Activated T-helper 17 cell treated with anti-CD3 and anti-CD28 coated beads, Interleukin-2, amount 50 U/mL, for 72 hours (primary cell): ENCODE data around the gene IL10RB. TPM values are rescaled to one million over a fixed set of nuclear protein-coding genes. Genes with fewer than 3 reads are reported as not detected.
A peak's percentile ranks its signal among the peaks of the same experiment; 100 is the strongest.

ENCODE experiments used
- ATAC-seq: fragments of 150-1000 bp; cut with Tn5 transposase; replicated peaks from 2 replicates; pipeline ENCODE4 v1.10.0; 2021; ENCODE audit warnings: mild to moderate bottlenecking, moderate library complexity
- H3K27ac Mint-ChIP-seq: one replicate; pipeline ENCODE4 v1.8.0; 2022; ENCODE audit warnings: mixed read lengths
- H3K27me3 Mint-ChIP-seq: one replicate; pipeline ENCODE4 v1.8.0; 2022; ENCODE audit warnings: mixed read lengths
- H3K36me3 Mint-ChIP-seq: one replicate; pipeline ENCODE4 v1.8.0; 2022; ENCODE audit warnings: low read depth, mild to moderate bottlenecking, mixed read lengths
- H3K4me1 Mint-ChIP-seq: one replicate; pipeline ENCODE4 v1.8.0; 2022; ENCODE audit warnings: mixed read lengths
- H3K4me3 Mint-ChIP-seq: one replicate; pipeline ENCODE4 v1.8.0; 2022; ENCODE audit warnings: mild to moderate bottlenecking, mixed read lengths
- H3K9me3 Mint-ChIP-seq: one replicate; pipeline ENCODE4 v1.8.0; 2022; ENCODE audit warnings: mixed read lengths
- total RNA-seq, 2 donors: library from RNA; stranded (reverse); gene quantifications; one replicate each; pipeline ENCODE4 v1.2.3, GENCODE V29; 2022

Gene IL10RB
- total RNA-seq, 2 donors from 2014 or later = 30.1 to 46.7 TPM

DNA sequence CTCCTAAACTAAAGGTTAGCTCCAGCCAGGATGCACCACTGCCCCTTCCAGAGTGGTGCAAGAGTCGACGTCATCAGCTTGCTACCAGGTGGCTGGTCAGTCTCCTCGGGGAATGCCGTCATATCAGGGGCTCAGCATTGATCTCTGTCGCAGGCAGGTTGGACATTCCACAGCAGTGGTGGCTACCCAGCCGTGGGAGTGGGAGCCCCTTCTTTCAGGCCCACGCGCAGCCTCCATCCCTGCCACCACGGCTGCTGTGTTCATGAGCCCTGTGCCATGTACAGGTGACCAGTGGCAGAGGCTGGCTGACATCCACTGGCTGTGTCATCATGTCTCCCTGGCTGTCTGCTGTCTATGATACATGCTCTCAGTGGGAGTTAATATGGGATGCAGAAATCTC, 25.5 kb downstream of the IL10RB start:
- Mint-ChIP-seq H3K27ac (no peak overlapping the region), H3K4me3 (no peak overlapping the region), H3K36me3 (peaks cover 71% of the 10 kb centered on the region), H3K4me1 (no peaks in the 10 kb centered on the region), H3K9me3 (no peaks in the 10 kb centered on the region), H3K27me3 (no peaks in the 10 kb centered on the region)
- no peak for ATAC-seq

GRCh38 chr21:33292724-33293123, 26.6 kb downstream of the IL10RB start:
- no peaks in the 10 kb centered on the region for H3K27me3 Mint-ChIP-seq
- peaks cover 71% of the 10 kb centered on the region for H3K36me3 Mint-ChIP-seq
- peaks cover 4% of the 10 kb centered on the region for H3K4me1 Mint-ChIP-seq
- H3K4me3 Mint-ChIP-seq = no peak overlapping the region
- no peak for ATAC-seq
- peak overlapping the region; percentile 48 for H3K27ac Mint-ChIP-seq
- no peaks in the 10 kb centered on the region for H3K9me3 Mint-ChIP-seq

- ATAC-seq = no peak
- H3K27ac Mint-ChIP-seq = no peak overlapping the region
These were observed 27.0 kb downstream of the IL10RB start for GRCh38 chr21:33293136-33293535.

DNA sequence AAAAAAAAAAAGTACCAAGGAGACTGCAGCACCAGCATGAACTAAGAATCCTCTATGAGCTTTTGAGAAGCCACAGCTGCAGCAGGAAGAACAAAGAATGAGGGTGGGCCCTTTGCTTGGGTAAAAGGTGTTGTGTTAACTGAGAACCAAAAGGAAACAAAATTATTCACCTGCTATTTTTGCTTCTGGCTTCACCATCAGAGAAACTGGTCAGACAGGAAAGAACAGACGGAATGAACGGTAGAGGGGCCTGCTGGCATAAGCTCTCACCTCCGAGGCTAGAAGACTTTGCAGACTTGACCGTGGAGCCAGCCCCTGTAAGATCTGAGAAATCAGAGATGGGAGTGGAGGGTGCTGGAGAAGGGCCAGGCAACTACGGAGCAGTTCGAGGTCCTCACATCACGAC, 27.6 kb downstream of the IL10RB start:
- Mint-ChIP-seq H3K27ac (peak overlapping the region; percentile 66), H3K4me1 (peaks cover 11% of the 10 kb centered on the region), H3K9me3 (no peaks in the 10 kb centered on the region), H3K27me3 (no peaks in the 10 kb centered on the region), H3K36me3 (peaks cover 60% of the 10 kb centered on the region), H3K4me3 (no peak overlapping the region)
- ATAC-seq = no peak

More at GRCh38 chr21:33293136-33293535, 27.0 kb downstream of the IL10RB start:
- peaks cover 67% of the 10 kb centered on the region for H3K36me3 Mint-ChIP-seq
- no peak overlapping the region for H3K4me3 Mint-ChIP-seq
- no peaks in the 10 kb centered on the region for H3K9me3 Mint-ChIP-seq
- H3K27me3 Mint-ChIP-seq = no peaks in the 10 kb centered on the region
- H3K4me1 Mint-ChIP-seq = peaks cover 8% of the 10 kb centered on the region

DNA sequence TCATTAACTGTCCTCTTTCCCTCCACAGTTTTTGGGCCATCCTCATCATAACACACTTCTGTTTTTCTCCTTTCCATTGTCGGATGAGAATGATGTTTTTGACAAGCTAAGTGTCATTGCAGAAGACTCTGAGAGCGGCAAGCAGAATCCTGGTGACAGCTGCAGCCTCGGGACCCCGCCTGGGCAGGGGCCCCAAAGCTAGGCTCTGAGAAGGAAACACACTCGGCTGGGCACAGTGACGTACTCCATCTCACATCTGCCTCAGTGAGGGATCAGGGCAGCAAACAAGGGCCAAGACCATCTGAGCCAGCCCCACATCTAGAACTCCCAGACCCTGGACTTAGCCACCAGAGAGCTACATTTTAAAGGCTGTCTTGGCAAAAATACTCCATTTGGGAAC, 30.0 kb downstream of the IL10RB start:
- H3K4me3 Mint-ChIP-seq = no peak overlapping the region
- H3K27ac Mint-ChIP-seq = no peak overlapping the region
- H3K9me3 Mint-ChIP-seq = no peaks in the 10 kb centered on the region
- peaks cover 49% of the 10 kb centered on the region for H3K36me3 Mint-ChIP-seq
- ATAC-seq = no peak
- peaks cover 29% of the 10 kb centered on the region for H3K4me1 Mint-ChIP-seq
- H3K27me3 Mint-ChIP-seq = no peaks in the 10 kb centered on the region

DNA sequence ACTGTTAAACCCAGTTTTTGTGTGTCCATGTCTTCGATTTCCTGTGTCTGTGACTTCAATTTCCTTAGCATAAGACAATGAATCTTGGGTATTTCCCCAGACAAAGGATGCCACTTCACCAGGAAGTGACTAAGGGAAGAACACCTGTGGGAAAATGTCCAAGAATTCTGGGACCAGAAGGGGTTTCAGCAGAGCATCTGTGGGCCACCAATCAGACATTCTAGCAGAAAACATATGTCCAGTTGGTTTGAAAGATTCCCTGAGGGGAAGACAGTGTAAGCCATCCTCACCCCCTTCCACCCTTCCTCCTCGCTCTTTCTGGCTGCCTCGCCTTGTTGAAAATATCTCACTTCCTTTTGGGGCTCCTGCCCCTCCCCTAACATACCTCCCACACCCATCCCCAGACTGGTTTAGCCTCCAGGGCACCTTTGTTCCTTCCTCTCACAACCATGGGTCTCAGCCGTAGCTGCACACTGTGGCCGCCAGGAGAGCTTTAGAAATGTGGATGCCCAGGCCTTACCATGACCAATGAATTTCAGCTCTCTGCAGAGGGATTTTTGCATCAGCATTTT, 33.1 kb downstream of the IL10RB start:
- H3K4me3 Mint-ChIP-seq = peak overlapping the region; percentile 65
- peaks cover 23% of the 10 kb centered on the region for H3K36me3 Mint-ChIP-seq
- H3K27ac Mint-ChIP-seq = peak overlapping the region; percentile 83
- H3K9me3 Mint-ChIP-seq = no peaks in the 10 kb centered on the region
- peak; percentile 87 for ATAC-seq
- no peaks in the 10 kb centered on the region for H3K27me3 Mint-ChIP-seq
- H3K4me1 Mint-ChIP-seq = peaks cover 34% of the 10 kb centered on the region

GRCh38 chr21:33300701-33301631, 34.8 kb downstream of the IL10RB start:
- ATAC-seq = no peak
- Mint-ChIP-seq H3K9me3 (no peaks in the 10 kb centered on the region), H3K27me3 (no peaks in the 10 kb centered on the region), H3K36me3 (peaks cover 14% of the 10 kb centered on the region), H3K4me1 (peaks cover 39% of the 10 kb centered on the region), H3K27ac (peak overlapping the region; percentile 74), H3K4me3 (peak overlapping the region; percentile 65)

DNA sequence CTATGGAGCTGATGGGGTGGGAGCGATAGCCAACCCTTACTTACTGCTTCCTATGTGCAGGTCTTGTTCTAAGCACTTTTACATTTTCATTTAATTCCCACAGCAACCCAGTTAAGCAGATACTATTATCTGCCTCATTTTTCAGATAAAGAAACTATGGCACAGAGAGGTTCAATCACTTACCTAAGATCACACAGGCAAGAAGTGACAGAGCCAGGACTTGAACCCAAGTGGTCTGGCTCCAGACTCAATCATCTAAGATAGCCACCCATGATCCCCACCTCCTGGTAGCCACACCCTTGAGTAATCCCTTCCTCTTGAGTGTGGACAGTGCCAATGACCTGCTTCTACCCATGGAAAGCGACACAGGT, 35.5 kb downstream of the IL10RB start:
- Mint-ChIP-seq H3K36me3 (peaks cover 7% of the 10 kb centered on the region), H3K27ac (peak overlapping the region; percentile 74), H3K4me1 (peaks cover 39% of the 10 kb centered on the region), H3K9me3 (no peaks in the 10 kb centered on the region), H3K4me3 (peak overlapping the region; percentile 65), H3K27me3 (no peaks in the 10 kb centered on the region)
- ATAC-seq = no peak

- no peak overlapping the region for H3K27ac Mint-ChIP-seq
- no peaks in the 10 kb centered on the region for H3K27me3 Mint-ChIP-seq
- no peak overlapping the region for H3K4me3 Mint-ChIP-seq
- no peaks in the 10 kb centered on the region for H3K9me3 Mint-ChIP-seq
- peaks cover 3% of the 10 kb centered on the region for H3K36me3 Mint-ChIP-seq
- no peak for ATAC-seq
- H3K4me1 Mint-ChIP-seq = peaks cover 39% of the 10 kb centered on the region
These were observed 35.9 kb downstream of the IL10RB start for GRCh38 chr21:33302055-33302454.

DNA sequence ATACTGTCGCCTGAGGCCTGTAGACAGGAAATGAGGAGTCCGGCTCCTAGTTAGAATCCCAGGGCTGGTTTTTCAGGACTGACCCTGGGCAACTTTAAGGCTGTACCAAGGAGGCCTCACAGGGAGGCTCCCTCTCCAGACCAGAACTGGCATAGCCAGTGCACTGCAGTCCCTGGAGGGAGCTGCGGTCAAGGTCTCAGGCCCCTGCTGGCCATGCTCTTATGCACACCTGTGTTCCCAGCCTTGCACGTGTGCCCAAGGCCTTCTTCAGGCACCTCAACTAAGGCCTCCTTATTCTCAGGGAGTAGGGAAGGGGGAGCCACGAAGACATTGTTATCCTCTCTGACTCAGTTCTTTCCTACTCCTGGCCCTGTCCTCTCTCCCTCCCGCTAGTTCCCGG, 36.6 kb downstream of the IL10RB start:
- H3K9me3 Mint-ChIP-seq = no peaks in the 10 kb centered on the region

GRCh38 chr21:33305344-33305671, 39.1 kb downstream of the IL10RB start:
- no peaks in the 10 kb centered on the region for H3K36me3 Mint-ChIP-seq
- no peaks in the 10 kb centered on the region for H3K27me3 Mint-ChIP-seq
- H3K4me3 Mint-ChIP-seq = no peak overlapping the region
- H3K27ac Mint-ChIP-seq = peak overlapping the region; percentile 63
- no peak for ATAC-seq
- H3K9me3 Mint-ChIP-seq = no peaks in the 10 kb centered on the region
- H3K4me1 Mint-ChIP-seq = peaks cover 24% of the 10 kb centered on the region

More for the DNA sequence above, 36.6 kb downstream of the IL10RB start:
- ATAC-seq = no peak
- Mint-ChIP-seq H3K27ac (no peak overlapping the region), H3K36me3 (no peaks in the 10 kb centered on the region), H3K4me1 (peaks cover 34% of the 10 kb centered on the region), H3K4me3 (no peak overlapping the region), H3K27me3 (no peaks in the 10 kb centered on the region)

GRCh38 chr21:33305938-33306337, 39.8 kb downstream of the IL10RB start:
- H3K27me3 Mint-ChIP-seq = no peaks in the 10 kb centered on the region
- no peak overlapping the region for H3K27ac Mint-ChIP-seq
- no peaks in the 10 kb centered on the region for H3K36me3 Mint-ChIP-seq
- H3K4me1 Mint-ChIP-seq = peaks cover 17% of the 10 kb centered on the region
- ATAC-seq = no peak
- H3K9me3 Mint-ChIP-seq = no peaks in the 10 kb centered on the region
- no peak overlapping the region for H3K4me3 Mint-ChIP-seq

DNA sequence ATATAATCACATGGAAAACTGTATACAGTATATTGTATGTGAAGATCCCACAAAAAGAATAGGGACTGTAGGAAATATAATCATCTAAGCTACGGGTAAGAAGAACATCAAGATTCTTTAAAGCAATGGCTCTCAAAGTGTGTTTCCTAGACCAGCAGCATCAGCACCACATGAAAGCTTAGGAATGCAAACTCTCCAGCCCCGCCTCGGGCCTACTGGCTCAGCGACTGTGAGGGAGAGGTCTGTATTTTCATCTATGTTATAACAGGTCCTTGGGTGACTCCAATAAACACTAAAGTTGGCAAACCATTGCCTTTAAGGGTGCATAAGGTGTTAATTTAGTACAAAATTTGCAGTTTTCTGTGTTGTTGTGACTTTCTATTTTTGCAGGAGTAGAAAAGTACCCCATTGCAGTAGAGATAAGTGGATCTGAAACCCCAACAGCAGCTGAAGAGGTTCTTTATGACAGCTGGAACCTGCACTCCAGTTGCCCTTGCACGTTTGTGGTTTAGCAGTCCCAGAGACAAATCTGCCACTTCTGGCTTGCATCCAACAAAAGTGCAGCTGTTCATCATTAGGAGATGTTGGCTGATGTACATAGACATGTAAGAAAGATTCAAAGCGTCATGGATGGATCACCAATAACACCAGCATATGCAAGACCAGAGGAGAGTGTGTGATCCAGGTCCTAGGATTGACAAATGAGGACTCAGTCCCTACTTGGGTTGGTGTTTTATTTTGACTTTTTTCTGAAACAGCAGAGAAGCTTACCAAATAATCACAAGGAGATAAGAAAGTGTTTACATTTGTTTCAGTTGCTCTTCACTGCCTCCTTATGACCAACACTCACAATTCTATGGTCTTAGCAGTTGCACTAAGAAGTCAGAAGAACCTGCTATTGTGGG, 42.7 kb downstream of the IL10RB start:
- no peaks in the 10 kb centered on the region for H3K27me3 Mint-ChIP-seq
- H3K9me3 Mint-ChIP-seq = no peaks in the 10 kb centered on the region
- no peak for ATAC-seq
- no peak overlapping the region for H3K27ac Mint-ChIP-seq
- no peak overlapping the region for H3K4me3 Mint-ChIP-seq
- peaks cover 10% of the 10 kb centered on the region for H3K4me1 Mint-ChIP-seq
- no peaks in the 10 kb centered on the region for H3K36me3 Mint-ChIP-seq

- H3K4me3 Mint-ChIP-seq = no peak overlapping the region
- no peak for ATAC-seq
- no peak overlapping the region for H3K27ac Mint-ChIP-seq
- H3K27me3 Mint-ChIP-seq = no peaks in the 10 kb centered on the region
- no peaks in the 10 kb centered on the region for H3K9me3 Mint-ChIP-seq
- peaks cover 5% of the 10 kb centered on the region for H3K4me1 Mint-ChIP-seq
- H3K36me3 Mint-ChIP-seq = no peaks in the 10 kb centered on the region
These were observed 43.6 kb downstream of the IL10RB start for GRCh38 chr21:33309778-33310177.
